ENCODE results near the gene ZFP91.

ZFP91 gene

GRCh38 chr11:58656348-58656747 is 77.5 kb downstream of the ZFP91 start:
- no peak for TF ChIP-seq CTCF (conservative IDR thresholded peaks at IDR 0.05; ENCODE audit: low read length)
- no peak for DNase-seq (ENCODE audit: low read depth)
- no peak overlapping the region for H3K4me3 ChIP-seq (ENCODE audit: low read length)

- H3K4me3 ChIP-seq (ENCODE audit: low read length): no peak overlapping the region
- no peak for TF ChIP-seq CTCF (conservative IDR thresholded peaks at IDR 0.05; ENCODE audit: low read length)
- DNase-seq (ENCODE audit: low read depth): no peak
These were observed 79.8 kb downstream of the ZFP91 start for GRCh38 chr11:58658623-58659022.

GRCh38 chr11:58659404-58659803 is 80.5 kb downstream of the ZFP91 start:
- no peak overlapping the region for H3K4me3 ChIP-seq (ENCODE audit: low read length)
- no peak for DNase-seq (ENCODE audit: low read depth)
- TF ChIP-seq CTCF (conservative IDR thresholded peaks at IDR 0.05; ENCODE audit: low read length): no peak

DNA sequence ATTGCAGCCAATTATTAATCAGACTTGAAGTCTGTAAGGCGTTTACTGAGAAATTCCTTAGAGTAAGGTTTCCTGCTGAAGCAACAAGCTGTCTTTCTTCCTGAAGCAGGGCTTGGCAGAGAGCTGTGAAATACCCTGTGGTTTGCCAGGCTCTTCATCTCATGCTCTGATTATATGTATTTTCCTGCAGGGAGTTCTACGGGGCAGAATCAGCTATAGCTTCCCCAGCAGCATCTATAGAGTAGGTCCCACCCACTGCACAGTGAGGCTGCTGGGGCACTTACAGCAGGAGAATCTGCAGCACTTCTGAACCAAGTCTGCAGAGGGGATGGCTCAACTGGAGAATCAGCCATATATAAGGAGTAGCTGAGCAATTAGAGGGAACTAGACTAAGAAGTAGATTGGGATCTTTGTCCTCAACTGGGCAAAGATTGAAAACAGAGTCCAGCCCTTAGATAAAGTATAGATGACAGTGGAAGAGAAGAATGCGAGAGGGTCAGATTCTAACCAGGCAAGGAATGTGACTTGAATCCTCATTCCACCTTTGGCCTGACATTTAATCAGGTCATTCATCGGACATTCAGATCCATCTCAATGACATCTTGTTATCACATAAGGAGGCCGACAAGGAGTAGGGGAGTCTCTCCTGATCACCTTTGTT is 81.2 kb downstream of the ZFP91 start:
- no peak for DNase-seq (ENCODE audit: low read depth)
- H3K4me3 ChIP-seq (ENCODE audit: low read length): no peak overlapping the region
- no peak for TF ChIP-seq CTCF (conservative IDR thresholded peaks at IDR 0.05; ENCODE audit: low read length)
